Peyer's patch (tissue), 4 donors: Measurements from ENCODE around the gene RANBP3. TPM values are rescaled to one million over a fixed set of nuclear protein-coding genes. Genes with fewer than 3 reads are reported as not detected.

ENCODE experiments used
- DNase-seq, 3 donors: peaks; one replicate each; pipeline ENCODE4 v3.0.0-alpha.2; 2017 to 2019
- H3K27ac ChIP-seq, 4 donors: fragments of 200-600 bp; sonication (generic); one replicate each; pipeline ENCODE4 v1.5.1; 2016 to 2019
- H3K27me3 ChIP-seq, 2 donors: fragments of 200-600 bp; sonication (generic); one replicate each; pipeline ENCODE4 v1.5.1; 2019
- H3K36me3 ChIP-seq, 3 donors: fragments of 200-600 bp; sonication (generic); one replicate each; pipeline ENCODE4 v1.5.1; 2016 to 2019
- H3K4me1 ChIP-seq, 4 donors: fragments of 200-600 bp; sonication (generic); one replicate each; pipeline ENCODE4 v1.5.1; 2016 to 2019
- H3K4me3 ChIP-seq, 4 donors: fragments of 200-600 bp; sonication (generic); 1 replicate in 3 of 4; 2 replicates in 1 of 4; pipeline ENCODE4 v1.5.1; 2016 to 2019; ENCODE audit warnings: mild to moderate bottlenecking in 1 of 4
- H3K9me3 ChIP-seq, 4 donors: fragments of 200-600 bp; sonication (generic); one replicate each; pipeline ENCODE4 v1.5.1; 2016 to 2019; ENCODE audit warnings: mild to moderate bottlenecking in 1 of 4
- POLR2A ChIP-seq, 2 donors: fragments of 450-650 bp; IDR thresholded peaks; one replicate each; pipeline ENCODE4 v1.5.1; 2017; ENCODE audit warnings: antibody characterized with exemption in 2 of 2, mild to moderate bottlenecking in 2 of 2, moderate library complexity in 2 of 2
- total RNA-seq, 4 donors: library from RNA; depleted of rRNA; stranded (reverse); fragments of >200 nt; gene quantifications; one replicate each; pipeline ENCODE4 v1.1.0, GENCODE V29; 2016
- TF ChIP-seq, protein P1 (sequence below), 6 experiments: fragments of 450-650 bp in 4 of 6; fragments of 200-600 bp in 2 of 6; sonication (generic) in 1 of 6; IDR thresholded peaks; one replicate each; pipeline ENCODE4 v1.5.1; 2017 to 2019; ENCODE audit warnings: antibody characterized with exemption in 6 of 6, mild to moderate bottlenecking in 3 of 6, moderate library complexity in 1 of 6

RANBP3 gene
- total RNA-seq, 4 donors from 2014 or later: 59.7 to 104 (median 91.1) TPM

DNA sequence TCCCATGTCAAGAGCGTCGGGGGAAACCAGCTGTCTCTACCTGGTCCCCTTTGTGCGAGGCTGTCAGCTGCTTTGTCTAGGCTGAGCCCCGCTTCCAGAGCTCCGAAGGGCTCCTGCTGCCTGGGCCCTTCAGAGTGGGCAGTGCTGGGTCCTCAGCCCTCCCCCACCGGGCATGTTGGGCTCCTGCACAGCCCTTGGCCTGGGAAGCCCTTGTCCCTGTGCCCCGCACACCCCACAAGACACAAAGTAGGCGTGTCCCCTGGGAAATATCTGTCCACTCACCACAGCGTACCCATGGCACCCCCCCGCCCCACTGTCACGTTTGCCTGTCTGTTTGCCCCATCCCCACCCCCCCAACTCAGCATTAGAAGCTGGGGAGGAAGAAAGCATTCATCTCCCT, 39.6 kb upstream of the RANBP3 start:
- TF ChIP-seq, protein P1, sequence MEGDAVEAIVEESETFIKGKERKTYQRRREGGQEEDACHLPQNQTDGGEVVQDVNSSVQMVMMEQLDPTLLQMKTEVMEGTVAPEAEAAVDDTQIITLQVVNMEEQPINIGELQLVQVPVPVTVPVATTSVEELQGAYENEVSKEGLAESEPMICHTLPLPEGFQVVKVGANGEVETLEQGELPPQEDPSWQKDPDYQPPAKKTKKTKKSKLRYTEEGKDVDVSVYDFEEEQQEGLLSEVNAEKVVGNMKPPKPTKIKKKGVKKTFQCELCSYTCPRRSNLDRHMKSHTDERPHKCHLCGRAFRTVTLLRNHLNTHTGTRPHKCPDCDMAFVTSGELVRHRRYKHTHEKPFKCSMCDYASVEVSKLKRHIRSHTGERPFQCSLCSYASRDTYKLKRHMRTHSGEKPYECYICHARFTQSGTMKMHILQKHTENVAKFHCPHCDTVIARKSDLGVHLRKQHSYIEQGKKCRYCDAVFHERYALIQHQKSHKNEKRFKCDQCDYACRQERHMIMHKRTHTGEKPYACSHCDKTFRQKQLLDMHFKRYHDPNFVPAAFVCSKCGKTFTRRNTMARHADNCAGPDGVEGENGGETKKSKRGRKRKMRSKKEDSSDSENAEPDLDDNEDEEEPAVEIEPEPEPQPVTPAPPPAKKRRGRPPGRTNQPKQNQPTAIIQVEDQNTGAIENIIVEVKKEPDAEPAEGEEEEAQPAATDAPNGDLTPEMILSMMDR (IDR thresholded peaks at IDR 0.05): no peak
- TF ChIP-seq POLR2A (IDR thresholded peaks at IDR 0.05): no peak
- no peak for DNase-seq
- Histone ChIP-seq H3K27ac (no peak overlapping the region), H3K27me3 (no peaks in the 10 kb centered on the region), H3K9me3 (no peaks in the 10 kb centered on the region), H3K4me3 (no peak overlapping the region), H3K36me3 (peaks cover 0 to 7% (median 0%) of the 10 kb centered on the region in 3 donors), H3K4me1 (no peaks in the 10 kb centered on the region)

DNA sequence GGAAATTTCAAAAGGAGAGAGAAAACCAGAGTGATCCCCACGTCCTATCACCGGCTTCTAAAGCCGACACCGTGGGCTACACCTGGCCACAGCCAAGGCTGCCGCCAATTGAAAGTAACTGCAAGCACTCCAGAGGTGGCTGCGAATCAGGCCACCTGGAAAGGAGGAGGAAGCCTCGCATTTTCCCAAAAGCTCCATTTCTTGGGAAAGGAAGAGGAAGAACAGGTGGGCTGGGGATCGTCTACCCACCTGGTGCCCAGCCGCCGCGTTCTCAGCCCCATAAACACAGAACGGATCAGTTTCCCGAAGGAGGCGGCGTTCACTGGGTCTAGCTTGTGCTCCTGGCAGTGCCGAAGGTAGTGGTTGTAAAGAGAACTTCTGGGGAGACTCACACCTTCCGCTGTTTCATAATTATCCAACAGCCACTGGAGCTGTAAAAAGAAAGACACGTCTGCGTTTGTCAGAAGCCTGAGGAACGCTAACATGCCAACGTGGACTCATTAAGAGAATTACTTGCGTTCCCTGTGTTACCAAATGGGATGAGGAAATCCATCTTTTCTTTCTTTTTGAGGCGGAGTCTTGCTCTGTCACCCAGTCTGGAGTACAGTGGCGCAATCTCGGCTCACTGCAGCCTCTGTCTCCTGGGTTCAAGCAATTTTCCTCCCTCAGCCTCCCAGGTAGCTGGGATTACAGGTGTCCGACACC, 38.1 kb upstream of the RANBP3 start:
- Histone ChIP-seq H3K4me3 (no peak overlapping the region), H3K36me3 (peaks cover 0 to 19% (median 0%) of the 10 kb centered on the region in 3 donors), H3K4me1 (no peaks in the 10 kb centered on the region), H3K9me3 (no peaks in the 10 kb centered on the region), H3K27me3 (no peaks in the 10 kb centered on the region), H3K27ac (no peak overlapping the region)
- no peak for TF ChIP-seq POLR2A (IDR thresholded peaks at IDR 0.05)
- TF ChIP-seq, protein P1 (IDR thresholded peaks at IDR 0.05): no peak
- DNase-seq: peak in 1 of 3 donors; percentile 22

DNA sequence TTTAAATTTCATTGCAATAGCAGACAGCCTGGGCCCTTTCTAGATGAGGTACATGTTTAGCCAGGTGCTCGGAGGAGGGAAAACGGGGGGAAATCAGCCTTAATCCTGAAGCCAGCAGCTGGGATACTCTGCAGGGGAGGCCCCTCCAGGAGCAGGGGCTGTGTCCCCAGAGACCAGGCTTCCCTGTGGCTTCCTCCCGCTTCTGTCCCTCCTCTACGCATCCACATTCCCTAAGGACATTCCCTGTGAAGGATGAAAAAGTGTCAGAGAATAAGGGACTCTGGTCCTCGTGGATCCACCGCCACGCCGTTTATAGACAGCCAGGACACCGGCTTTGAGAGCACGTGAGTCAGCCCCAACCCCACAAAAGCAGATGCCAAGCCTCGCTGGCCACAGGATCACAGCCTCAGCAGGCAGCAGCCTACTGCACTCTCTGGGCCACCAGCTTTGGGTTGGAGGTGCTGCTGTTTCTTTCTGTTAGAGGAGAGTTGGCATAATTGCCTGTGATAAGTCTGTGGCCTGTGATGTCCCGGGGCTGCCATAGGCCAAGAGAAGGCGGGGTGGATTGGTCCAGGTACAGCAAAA, 36.7 kb upstream of the RANBP3 start:
- H3K4me1 ChIP-seq: no peaks in the 10 kb centered on the region
- H3K27ac ChIP-seq: no peak overlapping the region
- H3K27me3 ChIP-seq: no peaks in the 10 kb centered on the region
- DNase-seq: peak in 1 of 3 donors; percentile 37
- H3K36me3 ChIP-seq: peaks cover 0 to 26% (median 0%) of the 10 kb centered on the region in 3 donors
- no peak overlapping the region for H3K4me3 ChIP-seq
- no peaks in the 10 kb centered on the region for H3K9me3 ChIP-seq
- TF ChIP-seq POLR2A (IDR thresholded peaks at IDR 0.05): no peak
- TF ChIP-seq, protein P1 (IDR thresholded peaks at IDR 0.05): no peak

DNA sequence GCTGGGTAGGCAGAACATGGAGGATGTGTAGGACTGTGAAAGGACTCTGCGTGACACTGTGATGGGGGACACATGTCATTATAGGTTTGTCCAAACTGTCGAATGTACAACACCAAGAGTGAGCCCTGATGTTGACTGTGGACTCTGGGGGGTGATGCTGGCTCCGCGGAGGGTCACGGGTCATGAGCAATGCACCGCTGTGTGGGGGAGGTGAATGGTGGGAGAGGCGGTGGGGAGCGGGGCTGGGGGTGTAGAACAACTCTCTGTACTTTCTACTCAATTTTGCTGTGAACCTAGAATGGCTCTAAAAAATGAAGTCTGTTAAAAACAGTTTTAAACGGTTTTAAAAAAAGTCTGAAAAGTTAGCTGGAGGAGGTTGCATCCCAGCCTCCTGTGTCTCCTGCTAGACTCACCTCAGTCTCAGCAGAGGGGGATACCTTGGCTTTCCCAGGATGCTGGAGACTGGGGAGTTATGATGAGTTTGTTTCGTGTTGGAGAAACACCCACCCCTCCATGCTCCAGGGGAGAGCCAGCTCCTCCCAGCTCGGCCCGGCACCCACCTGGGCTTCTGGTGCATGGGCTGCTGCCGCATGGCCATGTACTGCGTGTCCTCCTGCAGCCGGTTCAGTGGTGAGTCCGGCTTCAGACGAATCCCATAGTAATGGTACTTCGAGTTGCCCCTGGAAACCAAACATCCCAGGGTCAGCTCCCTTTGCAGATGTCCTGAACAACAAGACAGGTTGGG, 34.7 kb upstream of the RANBP3 start:
- peaks cover 0 to 32% (median 0%) of the 10 kb centered on the region in 3 donors for H3K36me3 ChIP-seq
- H3K4me1 ChIP-seq: no peaks in the 10 kb centered on the region
- TF ChIP-seq POLR2A (IDR thresholded peaks at IDR 0.05): no peak
- TF ChIP-seq, protein P1 (IDR thresholded peaks at IDR 0.05): no peak
- no peaks in the 10 kb centered on the region for H3K27me3 ChIP-seq
- no peak overlapping the region for H3K4me3 ChIP-seq
- no peak overlapping the region for H3K27ac ChIP-seq
- no peaks in the 10 kb centered on the region for H3K9me3 ChIP-seq
- DNase-seq: peak in 1 of 3 donors; percentile 19

DNA sequence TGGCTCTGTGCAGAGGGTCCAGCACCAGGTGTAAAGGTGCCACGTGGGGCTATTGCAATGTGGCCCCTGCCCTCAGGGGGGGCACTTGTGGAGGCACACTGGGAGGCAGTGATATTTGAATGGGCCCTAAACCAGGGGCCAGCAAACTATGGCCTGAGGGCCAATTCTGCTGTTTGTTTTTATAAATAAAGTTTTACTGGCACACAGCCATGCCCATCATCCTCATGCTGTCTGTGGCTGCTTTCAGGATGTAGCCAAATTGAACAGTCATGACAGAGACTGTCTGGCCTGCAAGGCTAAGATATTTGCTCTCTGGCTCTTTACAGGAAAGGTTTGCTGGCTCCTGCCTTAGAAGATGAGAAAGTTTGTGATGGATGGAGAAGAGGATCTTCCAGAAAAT, 33.9 kb upstream of the RANBP3 start:
- no peak overlapping the region for H3K27ac ChIP-seq
- TF ChIP-seq, protein P1 (IDR thresholded peaks at IDR 0.05): no peak
- no peak for TF ChIP-seq POLR2A (IDR thresholded peaks at IDR 0.05)
- no peak for DNase-seq
- peaks cover 0 to 37% (median 0%) of the 10 kb centered on the region in 3 donors for H3K36me3 ChIP-seq
- no peaks in the 10 kb centered on the region for H3K9me3 ChIP-seq
- no peaks in the 10 kb centered on the region for H3K27me3 ChIP-seq
- H3K4me1 ChIP-seq: no peaks in the 10 kb centered on the region
- H3K4me3 ChIP-seq: no peak overlapping the region
